A673 (cell line): ENCODE results near the gene MIEF2. TPM values are rescaled to one million over a fixed set of nuclear protein-coding genes. Genes with fewer than 3 reads are reported as not detected.

Experiments used
- BruUV-seq: library from RNA; stranded (reverse); fragments of 400-500 nt; replicated peaks from 2 replicates; lab custom pipeline; 2021; lab: Mats Ljungman, UMichigan
- CTCF ChIA-PET: fragments of 300-600 bp; sonication (Branson Sonifier 250); formaldehyde crosslinking; loops from one replicate; lab custom pipeline; 2022; ENCODE audit warnings: antibody characterized with exemption; lab: Charles Lee
- POLR2A ChIA-PET: fragments of 300-600 bp; sonication (Branson Sonifier 250); formaldehyde crosslinking; loops from one replicate; lab custom pipeline; 2022; ENCODE audit warnings: antibody characterized with exemption; ENCODE audit not compliant: low non-redundant PET; lab: Charles Lee
- DNase-seq: peaks from one replicate; pipeline ENCODE4 v3.0.0-alpha.2; 2015; ENCODE audit warnings: low spot score
- H3K27ac ChIP-seq: fragments of 200-600 bp; sonication (generic); 2 replicates; pipeline ENCODE4 v1.5.1; 2016; ENCODE audit warnings: mixed run types, low read depth, mild to moderate bottlenecking, mixed read lengths, antibody characterized with exemption, low read length; ENCODE audit not compliant: poor library complexity, severe bottlenecking
- H3K27me3 ChIP-seq: fragments of 200-600 bp; sonication (generic); replicated peaks from 2 replicates; pipeline ENCODE4 v1.6.1; 2017; ENCODE audit warnings: mixed run types, low read depth, mild to moderate bottlenecking, mixed read lengths, antibody characterized with exemption, low read length; ENCODE audit not compliant: insufficient read depth, poor library complexity
- H3K36me3 ChIP-seq: fragments of 200-600 bp; sonication (generic); 2 replicates; pipeline ENCODE4 v1.6.1; 2016; ENCODE audit warnings: mixed run types, mild to moderate bottlenecking, mixed read lengths, antibody characterized with exemption, low read length; ENCODE audit not compliant: insufficient read depth, poor library complexity, severe bottlenecking
- H3K4me1 ChIP-seq: fragments of 200-600 bp; sonication (generic); 2 replicates; pipeline ENCODE4 v1.6.1; 2017; ENCODE audit warnings: mixed run types, mild to moderate bottlenecking, mixed read lengths, antibody characterized with exemption, low read length; ENCODE audit not compliant: insufficient read depth, poor library complexity, severe bottlenecking
- H3K4me3 ChIP-seq: fragments of 200-600 bp; sonication (generic); 2 replicates; pipeline ENCODE4 v1.5.1; 2016; ENCODE audit warnings: low read depth, mixed run types, mild to moderate bottlenecking, mixed read lengths, low read length; ENCODE audit not compliant: poor library complexity, severe bottlenecking
- H3K9me3 ChIP-seq: fragments of 200-600 bp; sonication (generic); 2 replicates; pipeline ENCODE4 v1.6.1; 2016; ENCODE audit warnings: mixed run types, low read depth, mild to moderate bottlenecking, mixed read lengths, antibody characterized with exemption, low read length; ENCODE audit not compliant: poor library complexity, severe bottlenecking
- CTCF ChIP-seq: fragments of 300-800, 200-600 bp; sonication (generic); conservative IDR thresholded peaks from 2 replicates; pipeline ENCODE4 v1.5.1; 2017; ENCODE audit warnings: low read depth, mild to moderate bottlenecking, antibody characterized with exemption, low read length, moderate library complexity, mixed read lengths
- EZH2 ChIP-seq: fragments of 200-600 bp; sonication (generic); IDR thresholded peaks from 2 replicates; pipeline ENCODE4 v1.6.1; 2017; ENCODE audit warnings: borderline replicate concordance, low read depth, mild to moderate bottlenecking, mixed read lengths, antibody characterized with exemption, low read length; ENCODE audit not compliant: poor library complexity, severe bottlenecking
- intact Hi-C: fragments of 100-400 bp; cut with micrococcal nuclease; formaldehyde crosslinking; loops from one replicate; pipeline ENCODE4 v1.10.0; 2022; ENCODE audit not compliant: unreplicated experiment
- total RNA-seq: library from RNA; stranded (reverse); gene quantifications from 2 replicates; pipeline ENCODE4 v1.2.3, GENCODE V29; 2021

MIEF2 gene
- total RNA-seq, 1 experiment from 2014 or later, result 8.1 TPM

GRCh38 chr17:18254888-18255649 is 5.4 kb upstream of the MIEF2 start:
- Histone ChIP-seq H3K9me3 (no peaks in the 10 kb centered on the region), H3K36me3 (peaks cover 28% of the 10 kb centered on the region), H3K4me3 (no peak overlapping the region), H3K27me3 (no peaks in the 10 kb centered on the region), H3K4me1 (peaks cover 4% of the 10 kb centered on the region), H3K27ac (no peak overlapping the region)
- DNase-seq, result no peak
- ChIA-PET CTCF (no interaction called here), POLR2A (no interaction called here)
- no TSS peak for BruUV-seq
- TF ChIP-seq CTCF, result no peak
- intact Hi-C loops, result no loop called here

- BruUV-seq, result no TSS peak
- ChIA-PET POLR2A (no interaction called here), CTCF (no interaction called here)
- Histone ChIP-seq H3K4me1 (peaks cover 4% of the 10 kb centered on the region), H3K9me3 (no peaks in the 10 kb centered on the region), H3K27me3 (no peaks in the 10 kb centered on the region), H3K27ac (no peak overlapping the region), H3K36me3 (peaks cover 21% of the 10 kb centered on the region), H3K4me3 (no peak overlapping the region)
- intact Hi-C loops, result no loop called here
- TF ChIP-seq EZH2 (no peak), CTCF (no peak)
- no peak for DNase-seq
These were observed 4.1 kb upstream of the MIEF2 start for GRCh38 chr17:18256351-18256750.

GRCh38 chr17:18256776-18257175 is 3.7 kb upstream of the MIEF2 start:
- no peak for TF ChIP-seq CTCF
- no peak for TF ChIP-seq EZH2
- H3K27ac ChIP-seq, result no peak overlapping the region
- intact Hi-C loops, result no loop called here
- peaks cover 17% of the 10 kb centered on the region for H3K36me3 ChIP-seq
- POLR2A ChIA-PET, result no interaction called here
- DNase-seq, result no peak
- no peaks in the 10 kb centered on the region for H3K27me3 ChIP-seq
- H3K4me3 ChIP-seq, result peak overlapping the region; percentile 97
- BruUV-seq, result no TSS peak
- no peaks in the 10 kb centered on the region for H3K9me3 ChIP-seq
- CTCF ChIA-PET, result no interaction called here
- peaks cover 4% of the 10 kb centered on the region for H3K4me1 ChIP-seq
